Suprapubic skin (tissue), 3 donors: ENCODE measurements around the gene REPIN1.

Source experiments
- CTCF ChIP-seq, 2 donors: fragments of 200-600 bp in 1 of 2; fragments of 450-650 bp in 1 of 2; sonication (generic) in 1 of 2; IDR thresholded peaks; one replicate each; pipeline ENCODE4 v1.5.1; 2016 to 2019; ENCODE audit warnings: antibody characterized with exemption in 2 of 2, mild to moderate bottlenecking in 1 of 2, moderate library complexity in 1 of 2
- EP300 ChIP-seq: sonication (generic); formaldehyde crosslinking; IDR thresholded peaks from one replicate; pipeline ENCODE4 v1.6.1; 2017; ENCODE audit warnings: antibody characterized with exemption

- TF ChIP-seq CTCF (IDR thresholded peaks at IDR 0.05), result no peak
- TF ChIP-seq EP300, result no peak
Measured at GRCh38 chr7:150401424-150401790, 32.8 kb downstream of the REPIN1 start.
